ENCODE results near the gene MPG.

MPG gene

DNA sequence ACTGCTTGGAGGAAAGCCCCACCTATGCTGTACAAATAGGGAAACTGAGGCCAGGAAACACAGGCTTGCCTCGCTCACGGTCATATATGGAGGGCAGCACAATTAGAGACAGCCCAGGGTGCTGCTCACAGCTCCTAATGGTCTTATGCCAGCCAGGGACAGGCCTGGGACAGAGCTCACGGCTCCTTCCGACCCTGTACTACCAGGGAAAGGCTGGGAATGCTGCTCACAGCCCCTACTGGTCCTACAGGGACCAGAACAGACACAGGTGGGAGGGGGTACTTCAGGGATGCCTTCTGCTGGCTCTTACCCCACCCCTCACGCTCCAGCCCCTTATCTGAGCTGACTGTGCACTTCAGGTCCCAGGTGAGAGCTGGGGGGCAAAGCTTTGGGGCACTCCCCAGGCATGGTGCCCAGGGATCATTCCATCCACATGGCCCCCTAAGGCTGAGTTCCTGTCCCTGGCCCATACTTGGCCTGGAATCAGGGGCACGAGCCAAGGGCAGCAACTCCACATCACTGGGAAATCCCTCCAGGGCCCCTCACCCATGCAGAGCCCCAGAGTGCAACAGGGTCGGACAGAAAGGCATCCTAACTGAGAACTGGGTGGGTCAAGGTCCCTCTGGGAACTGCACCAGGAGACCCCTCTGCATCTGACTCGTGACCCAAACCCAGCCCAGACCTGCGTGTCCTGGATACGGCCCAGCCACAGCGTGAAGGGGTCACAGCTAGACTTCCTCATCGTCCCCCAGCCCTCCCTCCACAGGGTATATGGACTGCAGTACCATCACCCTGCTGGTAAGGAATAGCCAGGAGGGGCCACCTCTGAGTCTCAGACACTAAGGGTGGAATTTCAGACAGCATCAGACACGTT lies 11.5 kb upstream of the MPG start:
- DNase-seq, result no peak

DNA sequence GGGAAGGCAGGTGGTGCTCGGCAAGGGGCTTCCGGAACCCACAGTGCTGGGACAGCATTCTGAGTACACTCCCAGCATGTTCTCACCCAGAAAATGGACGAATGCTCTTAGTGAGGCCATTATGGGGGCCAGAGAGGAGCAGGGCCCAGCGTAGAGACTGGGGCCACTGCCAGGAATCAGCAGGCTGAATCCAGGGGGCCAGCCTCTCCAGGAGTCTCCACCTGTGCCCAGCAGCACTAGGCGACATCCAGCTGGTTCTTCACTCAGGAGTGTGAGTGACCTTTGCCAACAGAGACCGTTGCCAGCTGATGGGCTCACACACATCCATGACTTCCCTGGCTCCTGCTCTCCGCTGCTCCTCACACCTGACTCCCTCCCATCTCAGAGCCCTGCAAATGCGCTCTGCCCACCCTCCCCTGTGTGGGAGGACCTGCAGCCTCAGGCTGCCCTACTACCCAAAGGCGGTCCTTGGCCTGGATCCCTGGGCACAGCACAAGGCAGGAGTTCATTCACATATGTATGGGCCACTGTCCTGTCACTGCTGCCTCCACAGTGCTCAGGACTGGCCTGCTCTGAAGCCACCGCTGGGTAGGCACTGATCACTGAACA lies 10.7 kb upstream of the MPG start:
- DNase-seq, result no peak

DNA sequence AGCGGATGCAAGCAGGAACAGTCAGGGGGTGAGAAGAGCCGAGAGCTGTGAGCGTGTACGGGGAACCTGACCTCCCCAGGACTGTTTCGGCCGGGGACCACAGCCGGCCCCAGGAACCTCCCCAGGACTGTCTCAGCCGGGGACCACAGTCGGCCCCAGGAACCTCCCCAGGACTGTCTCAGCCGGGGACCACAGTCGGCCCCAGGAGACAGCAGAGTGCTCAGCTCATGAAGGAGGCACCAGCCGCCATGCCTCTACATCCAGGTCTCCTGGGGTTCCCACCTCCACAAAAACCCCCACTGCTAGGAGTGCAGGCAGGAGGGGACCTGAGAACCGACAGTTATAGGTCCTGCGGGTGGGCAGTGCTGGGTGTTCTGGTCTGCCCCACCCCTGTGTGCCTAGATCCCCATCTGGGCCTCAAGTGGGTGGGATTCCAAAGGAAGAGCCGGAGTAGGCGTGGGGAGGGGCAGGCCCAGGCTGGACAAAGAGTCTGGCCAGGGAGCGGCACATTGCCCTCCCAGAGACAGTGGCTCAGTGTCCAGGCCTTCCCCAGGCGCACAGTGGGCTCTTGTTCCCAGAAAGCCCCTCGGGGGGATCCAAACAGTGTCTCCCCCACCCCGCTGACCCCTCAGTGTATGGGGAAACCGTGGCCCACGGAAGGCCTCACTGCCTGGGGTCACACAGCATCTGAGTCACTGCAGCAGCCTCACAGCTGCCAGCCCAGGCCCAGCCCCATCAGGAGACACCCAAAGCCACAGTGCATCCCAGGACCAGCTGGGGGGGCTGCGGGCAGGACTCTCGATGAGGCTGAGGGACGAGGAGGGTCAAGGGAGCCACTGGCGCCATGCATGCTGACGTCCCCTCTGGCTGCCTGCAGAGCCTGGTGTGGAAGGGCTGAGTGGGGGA lies 9.9 kb upstream of the MPG start:
- DNase-seq, result no peak

DNA sequence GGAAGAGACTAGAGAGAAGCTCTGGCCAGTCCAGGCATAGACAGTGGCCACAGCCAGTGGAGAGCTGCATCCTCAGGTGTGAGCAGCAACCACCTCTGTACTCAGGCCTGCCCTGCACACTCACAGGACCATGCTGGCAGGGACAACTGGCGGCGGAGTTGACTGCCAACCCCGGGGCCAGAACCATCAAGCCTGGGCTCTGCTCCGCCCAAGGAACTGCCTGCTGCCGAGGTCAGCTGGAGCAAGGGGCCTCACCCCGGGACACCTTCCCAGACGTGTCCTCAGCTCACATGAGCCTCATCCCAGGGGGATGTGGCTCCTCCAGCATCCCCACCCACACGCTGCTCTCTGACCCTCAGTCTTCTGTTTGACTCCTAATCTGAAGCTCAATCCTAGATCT lies 8.8 kb upstream of the MPG start:
- DNase-seq, result no peak

DNA sequence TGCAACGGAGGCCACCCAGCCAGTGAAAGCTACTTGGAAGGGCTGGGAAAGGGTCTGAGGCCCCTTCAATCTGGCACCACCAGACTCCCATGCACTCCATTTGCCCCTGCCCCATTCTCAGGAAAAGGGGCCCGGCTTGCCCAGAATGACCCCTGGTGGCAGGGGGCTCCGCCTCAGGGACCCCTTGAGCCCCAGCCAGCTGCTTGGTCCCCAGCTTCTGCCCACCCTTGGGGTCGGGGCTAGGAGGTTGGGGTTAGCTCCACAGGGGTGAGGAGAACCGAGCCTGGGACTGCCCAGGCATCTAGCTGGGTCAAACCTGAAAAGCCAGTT lies 6.8 kb upstream of the MPG start:
- DNase-seq, result no peak

DNA sequence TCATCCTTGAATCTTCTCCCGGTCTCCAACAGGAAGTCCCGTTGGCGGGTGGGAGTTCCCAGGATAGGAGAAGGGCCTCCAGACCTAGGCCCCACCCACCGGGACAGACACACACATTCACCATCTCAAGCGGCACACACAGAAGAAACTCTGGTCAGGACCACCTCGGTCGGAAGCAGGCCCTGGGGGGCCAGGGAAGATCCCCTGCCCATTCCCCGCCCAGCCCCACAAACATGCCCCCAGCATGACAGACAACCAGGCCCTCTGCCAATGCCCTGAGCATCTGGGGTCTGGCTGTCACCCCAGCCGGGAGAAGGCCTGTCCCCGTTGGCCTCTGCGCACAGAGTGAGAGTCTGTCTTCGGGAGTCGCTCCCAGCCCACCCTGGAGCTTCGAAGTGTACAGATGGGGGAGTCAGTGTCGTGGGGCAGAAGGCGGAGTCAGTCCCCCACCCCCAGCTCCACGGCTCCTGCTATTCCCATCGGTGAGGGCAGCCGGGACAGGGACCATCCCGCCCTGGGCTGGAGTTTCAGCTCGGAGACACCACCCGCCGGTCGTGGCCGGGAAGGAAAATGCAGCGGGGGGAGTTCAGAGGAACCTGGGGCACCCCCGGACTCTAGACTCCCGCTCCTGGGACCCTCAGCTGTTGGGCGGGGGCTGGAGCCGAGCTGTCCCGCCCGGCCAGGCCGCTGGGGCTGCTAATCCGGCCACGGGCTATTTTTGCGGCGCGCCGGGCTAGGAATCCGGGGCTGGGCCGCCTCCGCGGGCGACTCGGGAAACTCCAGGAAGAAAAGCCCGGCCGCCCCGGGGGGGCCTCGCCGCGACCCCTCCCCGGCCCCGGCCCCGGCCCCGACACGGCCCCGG lies 6.3 kb upstream of the MPG start:
- DNase-seq, result no peak

DNA sequence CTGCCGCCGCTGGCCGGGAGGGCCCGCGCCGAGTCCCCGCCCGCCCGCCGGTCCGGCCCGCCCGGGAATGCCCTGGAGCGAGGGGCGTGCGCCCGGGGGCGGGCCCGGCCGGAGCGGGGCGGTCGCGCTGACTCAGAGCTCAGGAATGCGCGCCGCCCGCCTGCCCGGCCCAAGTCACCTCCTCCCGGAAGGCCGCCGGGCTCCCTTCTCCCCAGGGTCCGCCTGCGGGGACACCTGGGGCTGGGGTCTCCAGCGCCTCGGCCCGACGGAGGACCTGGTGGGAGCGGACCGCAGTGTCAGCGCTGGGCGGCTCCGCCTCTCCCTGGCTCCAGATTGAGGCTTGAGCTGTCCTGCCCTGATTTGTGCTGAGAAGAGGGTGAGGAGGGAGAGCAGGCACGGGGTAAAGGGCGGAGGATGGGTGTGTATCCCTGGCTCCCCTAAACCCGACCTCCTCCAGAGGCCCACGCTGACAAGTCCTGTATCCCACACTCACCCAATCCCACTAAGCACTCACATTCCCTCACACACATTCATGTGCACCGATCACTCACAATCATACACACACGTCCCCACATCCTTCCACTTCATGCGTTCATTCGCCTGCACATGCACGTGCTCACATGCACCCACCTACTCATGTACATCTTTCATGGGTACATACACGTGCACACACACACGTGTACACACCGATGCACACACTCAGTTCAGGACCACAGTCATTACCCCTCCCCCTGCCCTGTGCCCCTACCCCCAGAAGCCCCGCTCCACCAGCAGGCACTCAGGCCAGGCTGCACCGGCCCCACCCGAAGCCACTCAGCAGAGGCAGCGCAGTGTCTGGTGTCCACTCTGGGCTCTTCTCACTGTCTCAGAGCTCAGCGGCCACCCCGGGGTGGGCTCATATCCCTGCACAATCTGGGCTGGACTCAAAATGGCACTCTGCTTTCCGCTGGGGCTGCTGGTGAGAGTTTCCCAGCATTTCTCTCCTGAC lies 5.2 kb upstream of the MPG start, which contains the start of gene RHBDF1:
TSS of gene RHBDF1 (minus strand) at position 71 of the 988 bp plus-strand sequence. CDS start 7,616 bp downstream, outside the sequence.
- no peak for DNase-seq

DNA sequence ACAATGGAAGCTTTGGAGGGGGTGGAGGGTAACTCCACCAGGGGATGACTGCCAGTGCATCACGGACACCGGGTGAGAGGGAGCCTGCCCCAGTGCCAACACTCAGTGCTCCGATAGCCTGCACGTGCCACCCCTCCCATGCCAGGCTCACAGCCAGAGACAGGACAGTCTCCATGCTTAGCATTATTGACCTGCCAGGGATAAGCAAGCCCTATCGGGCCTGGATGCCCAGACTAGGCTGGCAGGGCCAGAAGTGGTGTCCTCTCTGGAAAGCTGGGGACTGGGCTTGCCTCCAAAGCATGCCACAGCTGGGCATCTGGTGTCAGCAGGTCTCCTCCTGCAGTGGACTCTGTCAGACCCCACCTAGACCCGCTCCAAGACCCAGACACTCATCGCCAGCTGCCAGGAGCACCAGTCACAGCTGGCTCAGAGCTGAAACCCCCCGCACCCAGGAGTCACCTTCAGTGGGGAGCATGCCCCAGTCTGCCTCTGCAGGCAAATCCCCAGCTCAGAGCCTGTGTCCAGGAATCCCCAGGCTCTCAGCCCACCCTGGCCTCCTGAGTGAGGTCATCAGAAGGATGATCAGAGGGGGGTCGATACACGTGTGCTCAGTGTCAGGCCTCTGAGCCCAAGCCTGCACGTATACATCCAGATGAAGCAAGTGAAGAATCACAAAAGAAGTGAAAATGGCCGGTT lies 3.8 kb upstream of the MPG start:
- DNase-seq, result no peak

DNA sequence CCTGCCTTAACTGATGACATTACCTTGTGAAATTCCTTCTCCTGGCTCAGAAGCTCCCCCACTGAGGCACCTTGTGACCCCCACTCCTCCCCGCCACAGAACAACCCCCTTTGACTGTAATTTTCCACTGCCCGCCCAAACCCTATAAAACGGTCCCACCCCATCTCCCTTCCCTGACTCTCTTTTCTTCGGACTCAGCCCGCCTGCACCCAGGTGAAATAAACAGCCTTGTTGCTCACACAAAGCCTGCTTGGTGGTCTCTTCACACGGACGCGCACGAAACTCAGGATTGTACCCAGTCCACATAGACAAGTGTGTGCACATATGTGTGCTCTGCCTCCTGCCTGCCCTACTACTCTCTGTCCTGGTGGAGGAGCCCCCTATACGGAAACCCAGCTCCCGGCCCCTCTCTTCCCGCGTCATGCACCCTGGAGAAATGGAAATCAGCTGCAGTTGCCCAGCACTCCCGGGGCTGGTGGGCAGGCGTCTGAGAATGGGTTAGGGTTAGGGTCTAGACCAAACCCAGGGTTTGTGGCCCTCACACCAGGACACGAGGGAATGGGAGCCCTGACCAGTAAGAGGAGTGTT lies 3.2 kb upstream of the MPG start:
- DNase-seq, result no peak

DNA sequence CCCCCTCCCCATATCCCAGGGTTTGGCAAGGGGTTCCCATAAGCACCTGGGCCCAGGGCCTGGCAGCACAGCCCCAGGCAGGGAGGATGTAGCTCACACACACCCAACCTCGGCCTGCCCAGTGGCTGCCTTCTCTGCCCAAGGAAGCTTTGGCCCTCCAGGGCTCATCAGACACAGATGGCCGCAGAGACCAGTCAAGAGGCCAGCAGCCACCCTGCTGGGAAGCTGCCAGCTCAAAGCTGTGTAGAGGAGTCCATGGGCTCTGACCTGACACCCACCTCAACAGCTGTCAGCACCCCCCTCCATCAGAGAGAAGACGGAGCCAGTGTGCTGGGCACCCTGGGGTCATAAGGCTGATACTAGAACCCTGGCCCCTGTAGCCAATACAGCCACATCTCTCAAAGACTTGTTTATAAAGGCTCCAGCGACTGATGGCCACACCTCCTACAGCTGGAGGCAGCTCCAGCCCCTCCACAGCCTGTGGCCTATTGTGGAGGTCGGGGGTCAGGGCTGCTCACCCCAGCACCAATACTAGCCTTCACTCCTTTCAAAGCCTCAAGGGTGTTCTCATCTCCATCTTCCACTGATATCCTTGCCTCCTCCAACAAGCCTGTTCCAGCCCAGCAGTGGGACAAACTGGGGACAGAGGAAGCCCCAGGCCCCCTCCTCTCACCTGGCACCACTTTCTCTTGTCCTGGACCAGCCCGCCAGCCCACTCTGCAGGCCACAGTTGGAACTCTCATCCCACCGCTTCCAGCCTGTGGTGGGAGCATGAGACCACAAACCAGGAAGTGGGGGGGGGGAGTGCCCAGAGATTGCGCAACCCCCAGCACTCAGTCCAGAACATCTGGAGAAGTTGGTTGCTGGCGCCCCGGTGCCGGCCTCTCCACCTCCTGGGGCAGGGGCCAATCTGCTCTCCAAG lies 2.2 kb upstream of the MPG start:
- no peak for DNase-seq

DNA sequence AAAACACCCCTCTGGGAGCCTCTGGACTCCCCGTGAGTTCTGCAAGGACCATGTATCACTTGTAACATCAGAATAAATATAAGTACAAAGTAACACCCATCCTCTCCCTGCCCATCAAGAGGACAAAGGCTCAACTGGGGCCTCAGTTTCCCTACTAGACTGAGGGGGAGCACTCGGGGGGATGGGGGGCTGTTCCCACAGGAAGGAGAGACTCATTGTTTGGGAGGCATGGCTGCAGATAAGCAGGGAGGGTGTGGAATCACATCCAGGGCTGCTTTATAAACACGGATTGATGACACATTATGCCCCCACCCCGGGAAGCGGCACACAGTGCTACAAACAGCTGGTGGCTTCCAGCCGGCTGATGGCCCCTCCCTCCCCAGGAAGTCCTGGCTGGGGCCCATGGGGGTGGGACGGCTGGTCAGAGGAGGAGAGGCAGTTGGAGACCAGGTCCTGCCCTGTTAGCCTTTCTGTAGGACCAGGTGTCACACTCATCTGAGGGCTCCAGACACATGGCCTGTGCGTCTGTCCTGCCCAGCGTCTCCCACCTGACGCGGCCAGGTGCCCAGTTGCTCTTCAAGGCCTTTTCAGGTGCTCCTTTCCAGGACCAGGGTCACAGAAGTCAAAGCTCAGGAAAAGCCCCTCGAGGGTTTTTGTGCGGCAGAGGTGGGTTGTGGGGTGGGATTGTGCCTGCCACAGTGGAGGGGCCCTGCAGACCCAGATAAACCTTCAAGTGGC lies 1.3 kb upstream of the MPG start:
- no peak for DNase-seq

DNA sequence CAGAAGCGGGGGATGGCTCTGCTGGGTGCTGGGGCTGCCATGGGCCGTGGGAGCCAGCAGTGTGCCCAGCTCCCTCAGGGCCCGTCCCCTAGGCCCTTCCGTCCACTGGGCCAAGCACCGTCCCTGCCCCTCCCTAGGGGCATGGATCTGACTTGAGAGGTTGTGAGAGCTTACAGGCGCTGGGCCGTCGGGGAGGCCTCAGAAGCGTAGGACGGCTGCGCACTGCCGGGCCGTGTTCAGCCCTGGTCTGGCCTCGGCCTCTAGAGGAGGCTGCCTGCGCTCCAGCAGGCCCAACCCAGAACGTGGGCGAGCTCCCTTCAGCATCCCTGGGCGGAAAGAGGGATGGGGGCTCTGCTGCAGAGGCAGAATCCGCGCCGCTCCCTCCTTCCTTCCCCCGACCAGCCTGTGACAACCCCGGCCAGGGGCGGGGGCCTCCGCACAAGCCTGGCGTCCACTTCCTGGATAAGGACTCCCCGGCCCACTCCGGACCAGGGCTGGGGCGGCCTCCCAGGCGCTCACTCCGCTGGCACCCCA lies 685 bp upstream of the MPG start:
- DNase-seq, result no peak

DNA sequence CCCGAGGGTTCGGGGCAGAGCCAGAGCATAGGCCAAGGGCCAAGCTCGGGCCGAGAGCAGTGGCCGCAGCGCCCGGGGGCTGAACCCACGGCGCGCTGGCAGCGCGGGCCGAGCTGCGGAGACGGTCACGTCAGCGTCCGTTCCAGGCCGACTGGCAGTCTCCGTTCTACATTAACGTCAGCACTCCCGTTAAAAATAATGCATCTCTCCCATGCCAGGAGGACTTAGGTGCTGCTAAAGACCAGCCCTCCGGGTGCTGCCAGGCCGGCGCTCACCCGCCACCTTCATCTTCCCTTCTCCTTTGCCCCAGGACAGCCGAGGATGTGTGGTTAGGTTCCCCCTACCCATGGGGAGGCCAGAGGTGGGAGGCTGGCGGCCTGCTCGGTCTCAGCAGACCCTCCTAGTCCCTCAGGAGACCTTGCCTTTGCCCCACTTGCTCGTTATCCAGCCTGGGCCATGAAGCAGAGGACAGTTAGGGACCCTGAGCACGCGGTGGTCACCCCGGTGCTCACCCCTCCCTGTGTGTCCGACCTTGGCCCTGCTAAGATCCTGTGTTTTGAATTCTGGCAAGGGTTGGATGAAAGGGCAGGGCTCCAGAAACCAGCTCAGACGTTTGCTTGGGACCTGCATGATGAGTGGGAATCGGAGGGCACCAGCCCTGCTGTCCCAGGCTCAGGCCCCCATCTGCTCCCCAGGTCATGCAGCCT lies 572 bp downstream of the MPG start:
- no peak for DNase-seq

DNA sequence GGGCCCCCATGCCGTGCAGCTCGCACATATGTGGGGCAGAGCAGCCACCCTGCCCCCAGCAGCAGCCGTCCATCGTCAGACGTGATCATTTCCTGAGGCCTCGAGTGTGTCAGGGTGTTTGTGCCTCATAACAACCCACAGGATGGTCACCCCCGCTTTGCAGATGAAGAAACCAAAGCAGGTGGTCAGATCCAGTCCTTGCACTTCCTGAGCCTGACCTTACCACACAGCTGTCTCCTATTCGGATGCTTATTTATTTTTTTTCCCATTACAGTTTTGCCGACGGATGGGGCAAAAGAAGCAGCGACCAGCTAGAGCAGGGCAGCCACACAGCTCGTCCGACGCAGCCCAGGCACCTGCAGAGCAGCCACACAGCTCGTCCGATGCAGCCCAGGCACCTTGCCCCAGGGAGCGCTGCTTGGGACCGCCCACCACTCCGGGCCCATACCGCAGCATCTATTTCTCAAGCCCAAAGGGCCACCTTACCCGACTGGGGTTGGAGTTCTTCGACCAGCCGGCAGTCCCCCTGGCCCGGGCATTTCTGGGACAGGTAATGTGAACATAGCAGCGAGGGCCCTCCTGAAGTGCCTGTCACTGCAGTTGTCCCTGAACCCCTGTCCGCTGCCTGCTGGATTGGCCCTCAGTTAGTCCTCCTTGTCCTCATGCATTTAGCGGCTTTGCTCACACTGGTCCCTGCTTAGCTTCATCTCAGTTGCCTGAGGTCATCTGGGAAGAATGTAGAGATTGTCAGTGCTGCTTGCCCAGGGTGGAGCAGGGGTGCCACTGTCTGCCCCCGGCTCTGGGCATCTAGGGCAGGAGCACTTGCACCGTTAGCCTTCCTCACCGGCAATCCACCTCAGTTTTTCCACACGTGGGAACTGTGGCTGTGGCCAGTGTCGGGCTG lies 1.4 kb downstream of the MPG start:
- DNase-seq, result no peak

DNA sequence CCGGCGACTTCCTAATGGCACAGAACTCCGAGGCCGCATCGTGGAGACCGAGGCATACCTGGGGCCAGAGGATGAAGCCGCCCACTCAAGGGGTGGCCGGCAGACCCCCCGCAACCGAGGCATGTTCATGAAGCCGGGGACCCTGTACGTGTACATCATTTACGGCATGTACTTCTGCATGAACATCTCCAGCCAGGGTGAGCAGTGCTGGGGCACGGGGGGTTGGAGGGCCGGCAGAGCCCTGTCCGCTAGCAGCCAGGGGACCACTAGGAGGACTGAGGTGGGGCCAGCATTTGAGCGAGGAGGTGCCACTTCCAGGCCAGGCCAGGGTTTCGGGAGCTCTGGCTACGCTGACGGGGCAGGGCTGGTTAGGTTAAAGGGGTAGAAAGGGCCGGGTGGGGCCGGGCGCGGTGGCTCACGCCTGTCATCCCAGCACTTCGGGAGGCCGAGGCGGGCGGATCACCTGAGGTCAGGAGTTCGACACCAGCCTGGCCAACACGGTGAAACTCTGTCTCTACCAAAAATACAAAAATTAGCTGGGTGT lies 5.1 kb downstream of the MPG start:
- DNase-seq, result no peak
